ENCODE results near the gene HLA-DMB.
A peak's percentile ranks its signal among the peaks of the same experiment; 100 is the strongest.

DNA sequence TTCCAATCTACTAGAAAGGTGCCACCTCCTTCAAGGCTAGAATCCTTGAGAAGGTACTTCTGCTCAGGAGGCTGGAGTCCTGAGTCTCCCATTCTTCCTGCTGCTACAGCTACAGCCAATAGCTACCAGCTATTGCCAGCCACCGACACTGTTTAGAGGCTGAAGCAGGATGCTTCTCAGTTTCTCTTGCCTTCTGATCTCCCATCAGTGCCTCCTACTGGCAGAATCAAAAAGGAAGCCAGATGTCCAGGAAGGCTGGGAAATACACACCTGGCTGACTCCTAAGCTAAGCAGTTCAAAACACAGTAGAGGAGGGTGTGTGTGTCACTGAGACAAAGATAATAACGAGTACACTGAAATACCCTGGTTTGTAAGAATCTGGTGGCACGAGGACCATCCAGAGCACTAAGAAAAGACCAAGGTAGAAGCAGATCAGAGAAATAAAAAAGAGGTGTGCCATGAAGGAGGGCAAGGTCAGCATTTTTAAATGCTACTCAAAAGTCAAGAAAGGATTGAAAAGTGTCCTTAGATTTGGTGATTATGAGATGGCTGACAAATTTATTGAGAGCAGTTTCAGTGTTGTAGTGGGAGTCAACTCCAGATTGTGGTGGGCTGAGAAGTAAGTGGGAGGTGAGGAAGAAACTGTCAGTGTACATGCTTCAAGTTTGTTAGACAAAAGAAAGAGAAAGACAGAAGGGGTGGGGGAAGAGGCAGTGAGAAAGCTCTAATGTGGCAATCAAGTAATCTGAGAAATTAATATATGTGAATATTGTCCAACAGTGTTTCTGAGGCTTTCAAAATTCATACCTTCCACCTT is 14.4 kb upstream of the HLA-DMB start:
- TF ChIP-seq, protein P1, sequence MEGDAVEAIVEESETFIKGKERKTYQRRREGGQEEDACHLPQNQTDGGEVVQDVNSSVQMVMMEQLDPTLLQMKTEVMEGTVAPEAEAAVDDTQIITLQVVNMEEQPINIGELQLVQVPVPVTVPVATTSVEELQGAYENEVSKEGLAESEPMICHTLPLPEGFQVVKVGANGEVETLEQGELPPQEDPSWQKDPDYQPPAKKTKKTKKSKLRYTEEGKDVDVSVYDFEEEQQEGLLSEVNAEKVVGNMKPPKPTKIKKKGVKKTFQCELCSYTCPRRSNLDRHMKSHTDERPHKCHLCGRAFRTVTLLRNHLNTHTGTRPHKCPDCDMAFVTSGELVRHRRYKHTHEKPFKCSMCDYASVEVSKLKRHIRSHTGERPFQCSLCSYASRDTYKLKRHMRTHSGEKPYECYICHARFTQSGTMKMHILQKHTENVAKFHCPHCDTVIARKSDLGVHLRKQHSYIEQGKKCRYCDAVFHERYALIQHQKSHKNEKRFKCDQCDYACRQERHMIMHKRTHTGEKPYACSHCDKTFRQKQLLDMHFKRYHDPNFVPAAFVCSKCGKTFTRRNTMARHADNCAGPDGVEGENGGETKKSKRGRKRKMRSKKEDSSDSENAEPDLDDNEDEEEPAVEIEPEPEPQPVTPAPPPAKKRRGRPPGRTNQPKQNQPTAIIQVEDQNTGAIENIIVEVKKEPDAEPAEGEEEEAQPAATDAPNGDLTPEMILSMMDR (IDR thresholded peaks at IDR 0.05; ENCODE audit: low read depth, low read length, missing input control): peak; percentile 22
- TF ChIP-seq, protein P2, sequence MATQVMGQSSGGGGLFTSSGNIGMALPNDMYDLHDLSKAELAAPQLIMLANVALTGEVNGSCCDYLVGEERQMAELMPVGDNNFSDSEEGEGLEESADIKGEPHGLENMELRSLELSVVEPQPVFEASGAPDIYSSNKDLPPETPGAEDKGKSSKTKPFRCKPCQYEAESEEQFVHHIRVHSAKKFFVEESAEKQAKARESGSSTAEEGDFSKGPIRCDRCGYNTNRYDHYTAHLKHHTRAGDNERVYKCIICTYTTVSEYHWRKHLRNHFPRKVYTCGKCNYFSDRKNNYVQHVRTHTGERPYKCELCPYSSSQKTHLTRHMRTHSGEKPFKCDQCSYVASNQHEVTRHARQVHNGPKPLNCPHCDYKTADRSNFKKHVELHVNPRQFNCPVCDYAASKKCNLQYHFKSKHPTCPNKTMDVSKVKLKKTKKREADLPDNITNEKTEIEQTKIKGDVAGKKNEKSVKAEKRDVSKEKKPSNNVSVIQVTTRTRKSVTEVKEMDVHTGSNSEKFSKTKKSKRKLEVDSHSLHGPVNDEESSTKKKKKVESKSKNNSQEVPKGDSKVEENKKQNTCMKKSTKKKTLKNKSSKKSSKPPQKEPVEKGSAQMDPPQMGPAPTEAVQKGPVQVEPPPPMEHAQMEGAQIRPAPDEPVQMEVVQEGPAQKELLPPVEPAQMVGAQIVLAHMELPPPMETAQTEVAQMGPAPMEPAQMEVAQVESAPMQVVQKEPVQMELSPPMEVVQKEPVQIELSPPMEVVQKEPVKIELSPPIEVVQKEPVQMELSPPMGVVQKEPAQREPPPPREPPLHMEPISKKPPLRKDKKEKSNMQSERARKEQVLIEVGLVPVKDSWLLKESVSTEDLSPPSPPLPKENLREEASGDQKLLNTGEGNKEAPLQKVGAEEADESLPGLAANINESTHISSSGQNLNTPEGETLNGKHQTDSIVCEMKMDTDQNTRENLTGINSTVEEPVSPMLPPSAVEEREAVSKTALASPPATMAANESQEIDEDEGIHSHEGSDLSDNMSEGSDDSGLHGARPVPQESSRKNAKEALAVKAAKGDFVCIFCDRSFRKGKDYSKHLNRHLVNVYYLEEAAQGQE (IDR thresholded peaks at IDR 0.05): no peak
- TF ChIP-seq TAF1 (conservative IDR thresholded peaks at IDR 0.05): no peak
- TF ChIP-seq RAD21 (IDR thresholded peaks at IDR 0.05): peak in 1 of 2 donors; percentile 60
- no peak for TF ChIP-seq YY1 (IDR thresholded peaks at IDR 0.05)
- TF ChIP-seq, protein P3, sequence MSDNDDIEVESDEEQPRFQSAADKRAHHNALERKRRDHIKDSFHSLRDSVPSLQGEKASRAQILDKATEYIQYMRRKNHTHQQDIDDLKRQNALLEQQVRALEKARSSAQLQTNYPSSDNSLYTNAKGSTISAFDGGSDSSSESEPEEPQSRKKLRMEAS (IDR thresholded peaks at IDR 0.05): no peak

Data from liver (tissue), 3 donors.